ENCODE results near the gene FUNDC1.
A peak's percentile ranks its signal among the peaks of the same experiment; 100 is the strongest.

FUNDC1 gene

GRCh38 chrX:44542567-44543325 lies at the start of gene FUNDC1:
Gene FUNDC1 (minus strand): TSS chrX:44542859. CDS start chrX:44542832, 27 bp downstream.
- ATAC-seq (ENCODE audit: insufficient read depth, low read depth) = peak; percentile 98
- peak within 1 kb of the TSS; percentile 71 for H3K4me2 ChIP-seq (ENCODE audit: insufficient read depth, low read length)
- peak within 1 kb of the TSS; percentile 50 to 72; a peak in 3 of 4 replicates for H3K4me3 ChIP-seq (ENCODE audit: low read depth in 1 of 2, low read length in 2 of 2)
- no peaks in the 10 kb centered on the region for H3K27me3 ChIP-seq (ENCODE audit: insufficient read depth, low read length, poor library complexity)
- H3K27ac ChIP-seq (ENCODE audit: low read length) = peak within 1 kb of the TSS; percentile 84
- H3K4me1 ChIP-seq (ENCODE audit: insufficient read depth, low read length) = peaks cover 21% of the 10 kb centered on the region
- no peaks in the 10 kb centered on the region for H4K20me1 ChIP-seq (ENCODE audit: insufficient read depth, low read length)
- no peaks in the 10 kb centered on the region for H3K9me3 ChIP-seq (ENCODE audit: insufficient read depth, low read length, severe bottlenecking)
- H3K36me3 ChIP-seq (ENCODE audit: insufficient read depth, low read length) = peaks cover 6% of the 10 kb centered on the region; the same call in 1 of the 2 replicates
- H3K9ac ChIP-seq (ENCODE audit: low read depth, low read length) = peak within 1 kb of the TSS; percentile 66
- H3K79me2 ChIP-seq (ENCODE audit: insufficient read depth, low read length) = peaks cover 21% of the 10 kb centered on the region
- TF ChIP-seq EZH2 (IDR thresholded peaks at IDR 0.05; ENCODE audit: borderline replicate concordance, low read depth, low read length, severe bottlenecking) (no peak), CTCF (IDR thresholded peaks at IDR 0.05; ENCODE audit: borderline replicate concordance, extremely low read depth, low read length, poor library complexity, severe bottlenecking) (peak; percentile 35)
- peak; percentile 94 for DNase-seq
- peak within 1 kb of the TSS; percentile 89 for H2AFZ ChIP-seq (ENCODE audit: low read depth, low read length)

- ATAC-seq (ENCODE audit: insufficient read depth, low read depth) (no peak), DNase-seq (no peak)
- Histone ChIP-seq H3K27ac (ENCODE audit: low read length) (no peak overlapping the region), H3K79me2 (ENCODE audit: insufficient read depth, low read length) (no peaks in the 10 kb centered on the region), H3K4me2 (ENCODE audit: insufficient read depth, low read length) (no peak overlapping the region), H3K4me1 (ENCODE audit: insufficient read depth, low read length) (no peaks in the 10 kb centered on the region), H2AFZ (ENCODE audit: low read depth, low read length) (no peak overlapping the region), H3K36me3 (ENCODE audit: insufficient read depth, low read length) (no peaks in the 10 kb centered on the region), H3K27me3 (ENCODE audit: insufficient read depth, low read length, poor library complexity) (no peaks in the 10 kb centered on the region), H3K9me3 (ENCODE audit: insufficient read depth, low read length, severe bottlenecking) (no peaks in the 10 kb centered on the region), H3K9ac (ENCODE audit: low read depth, low read length) (no peak overlapping the region), H3K4me3 (ENCODE audit: low read depth in 1 of 2, low read length in 2 of 2) (no peak overlapping the region), H4K20me1 (ENCODE audit: insufficient read depth, low read length) (no peaks in the 10 kb centered on the region)
- TF ChIP-seq EZH2 (IDR thresholded peaks at IDR 0.05; ENCODE audit: borderline replicate concordance, low read depth, low read length, severe bottlenecking) = no peak
- TF ChIP-seq CTCF (IDR thresholded peaks at IDR 0.05; ENCODE audit: borderline replicate concordance, extremely low read depth, low read length, poor library complexity, severe bottlenecking) = no peak
Observed at GRCh38 chrX:44585866-44586265, 43.2 kb upstream of the FUNDC1 start.

- Histone ChIP-seq H3K4me2 (ENCODE audit: insufficient read depth, low read length) (no peak overlapping the region), H4K20me1 (ENCODE audit: insufficient read depth, low read length) (no peaks in the 10 kb centered on the region), H3K9ac (ENCODE audit: low read depth, low read length) (no peak overlapping the region), H3K27ac (ENCODE audit: low read length) (no peak overlapping the region), H3K4me3 (ENCODE audit: low read depth in 1 of 2, low read length in 2 of 2) (no peak overlapping the region), H2AFZ (ENCODE audit: low read depth, low read length) (no peak overlapping the region), H3K79me2 (ENCODE audit: insufficient read depth, low read length) (no peaks in the 10 kb centered on the region), H3K9me3 (ENCODE audit: insufficient read depth, low read length, severe bottlenecking) (no peaks in the 10 kb centered on the region), H3K36me3 (ENCODE audit: insufficient read depth, low read length) (no peaks in the 10 kb centered on the region), H3K4me1 (ENCODE audit: insufficient read depth, low read length) (no peaks in the 10 kb centered on the region), H3K27me3 (ENCODE audit: insufficient read depth, low read length, poor library complexity) (no peaks in the 10 kb centered on the region)
- DNase-seq (no peak), ATAC-seq (ENCODE audit: insufficient read depth, low read depth) (no peak)
- TF ChIP-seq CTCF (IDR thresholded peaks at IDR 0.05; ENCODE audit: borderline replicate concordance, extremely low read depth, low read length, poor library complexity, severe bottlenecking) (no peak), EZH2 (IDR thresholded peaks at IDR 0.05; ENCODE audit: borderline replicate concordance, low read depth, low read length, severe bottlenecking) (no peak)
Observed at GRCh38 chrX:44580466-44580865, 37.8 kb upstream of the FUNDC1 start.

Data from DND-41 (cell line).